Glomerular visceral epithelial cell (primary cell): ENCODE data around the gene EYA2.

Experiments
- DNase-seq: peaks from one replicate; pipeline ENCODE4 v3.0.0-alpha.2; 2016; ENCODE audit errors: extremely low spot score

EYA2 gene

GRCh38 chr20:47036091-47036870 lies 141.6 kb downstream of the EYA2 start:
- DNase-seq, result no peak

GRCh38 chr20:47038566-47039560 lies 144.2 kb downstream of the EYA2 start:
- DNase-seq, result no peak

GRCh38 chr20:47040506-47041125 lies 146.0 kb downstream of the EYA2 start:
- DNase-seq, result no peak

- no peak for DNase-seq
These were observed 146.8 kb downstream of the EYA2 start for GRCh38 chr20:47041396-47041899.

- no peak for DNase-seq
These were observed 147.8 kb downstream of the EYA2 start for GRCh38 chr20:47042464-47042863.

GRCh38 chr20:47043086-47043485 lies 148.4 kb downstream of the EYA2 start:
- DNase-seq, result no peak

- DNase-seq, result no peak
These were observed 150.3 kb downstream of the EYA2 start for GRCh38 chr20:47044938-47045337.

- DNase-seq, result no peak
These were observed 153.4 kb downstream of the EYA2 start for GRCh38 chr20:47048054-47048453.

GRCh38 chr20:47049771-47050170 lies 155.1 kb downstream of the EYA2 start:
- DNase-seq, result no peak

GRCh38 chr20:47050996-47051395 lies 156.4 kb downstream of the EYA2 start:
- no peak for DNase-seq

- no peak for DNase-seq
These were observed 157.4 kb downstream of the EYA2 start for GRCh38 chr20:47051936-47052526.

GRCh38 chr20:47054506-47054905 lies 159.9 kb downstream of the EYA2 start:
- DNase-seq, result no peak

GRCh38 chr20:47054945-47055344 lies 160.3 kb downstream of the EYA2 start:
- DNase-seq, result no peak

GRCh38 chr20:47055699-47056369 lies 161.2 kb downstream of the EYA2 start:
- DNase-seq, result no peak

- no peak for DNase-seq
These were observed 163.0 kb downstream of the EYA2 start for GRCh38 chr20:47057661-47058060.

GRCh38 chr20:47058236-47058635 lies 163.6 kb downstream of the EYA2 start:
- DNase-seq, result no peak

GRCh38 chr20:47059536-47059935 lies 164.9 kb downstream of the EYA2 start:
- no peak for DNase-seq

- no peak for DNase-seq
These were observed 166.9 kb downstream of the EYA2 start for GRCh38 chr20:47061549-47061948.

GRCh38 chr20:47062226-47062890 lies 167.7 kb downstream of the EYA2 start:
- DNase-seq, result no peak

- DNase-seq, result no peak
These were observed 168.8 kb downstream of the EYA2 start for GRCh38 chr20:47063407-47063806.

GRCh38 chr20:47063808-47064207 lies 169.2 kb downstream of the EYA2 start:
- no peak for DNase-seq
